Measurements from ENCODE around the gene RAB1A.
"Not testable (repeated sequence)": the region's sequence is repeated elsewhere in the genome, so short reads cannot be mapped to it uniquely, and the experiment has no call there.

Gene RAB1A

DNA sequence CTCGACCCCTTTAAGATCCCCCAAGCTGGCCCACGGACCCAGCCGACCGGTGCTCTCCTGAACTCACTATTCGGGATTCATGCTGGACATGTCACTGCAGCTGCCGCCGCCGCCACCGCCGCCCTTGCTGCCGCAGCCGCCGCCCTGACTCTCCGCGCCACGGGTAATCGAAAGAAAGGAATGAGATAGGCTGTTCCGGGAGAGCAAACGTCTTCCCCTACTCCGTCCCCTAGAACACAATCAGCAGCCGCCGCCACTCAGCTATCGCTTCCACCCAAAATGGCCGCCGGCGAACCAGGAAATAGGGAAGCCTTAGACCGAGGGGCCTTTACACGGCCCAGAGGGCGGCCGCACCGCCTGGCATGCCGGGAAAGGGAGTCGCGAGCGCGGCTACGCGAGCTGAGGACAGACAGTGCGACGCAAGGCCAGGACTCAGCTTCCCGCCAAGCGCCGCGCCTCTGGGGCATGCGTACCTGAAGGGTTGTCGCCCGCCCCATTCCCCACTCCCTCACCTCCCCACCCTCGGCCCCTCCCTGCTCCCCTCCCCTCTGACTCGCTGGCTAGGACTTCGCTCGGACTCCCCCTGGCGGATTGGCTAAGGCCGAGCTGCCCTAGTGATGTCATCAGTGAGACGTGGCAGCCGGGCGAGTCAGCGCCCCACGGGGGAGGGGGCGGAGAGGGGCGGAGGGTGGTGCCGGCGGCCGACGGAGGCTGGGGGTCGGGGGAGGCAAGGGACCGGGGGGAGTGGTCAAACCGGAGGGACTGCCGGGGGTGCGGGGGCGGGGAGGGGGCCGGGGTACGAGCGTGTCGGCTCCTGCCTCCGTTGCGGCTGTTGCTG, at the start of gene RAB1A:
RAB1A (minus strand) TSS at position 281 of the 838 bp plus-strand sequence; CDS start at position 90, 191 bp downstream.
- in situ Hi-C loops (cut with MboI; ENCODE audit: low pct_unique_long_range_greater_than_20kb, low sequenced_read_pairs, unreplicated experiment) = no loop called here
- DNase-seq (ENCODE audit: low spot score) = peak; percentile 98
- TF ChIP-seq, protein P1, sequence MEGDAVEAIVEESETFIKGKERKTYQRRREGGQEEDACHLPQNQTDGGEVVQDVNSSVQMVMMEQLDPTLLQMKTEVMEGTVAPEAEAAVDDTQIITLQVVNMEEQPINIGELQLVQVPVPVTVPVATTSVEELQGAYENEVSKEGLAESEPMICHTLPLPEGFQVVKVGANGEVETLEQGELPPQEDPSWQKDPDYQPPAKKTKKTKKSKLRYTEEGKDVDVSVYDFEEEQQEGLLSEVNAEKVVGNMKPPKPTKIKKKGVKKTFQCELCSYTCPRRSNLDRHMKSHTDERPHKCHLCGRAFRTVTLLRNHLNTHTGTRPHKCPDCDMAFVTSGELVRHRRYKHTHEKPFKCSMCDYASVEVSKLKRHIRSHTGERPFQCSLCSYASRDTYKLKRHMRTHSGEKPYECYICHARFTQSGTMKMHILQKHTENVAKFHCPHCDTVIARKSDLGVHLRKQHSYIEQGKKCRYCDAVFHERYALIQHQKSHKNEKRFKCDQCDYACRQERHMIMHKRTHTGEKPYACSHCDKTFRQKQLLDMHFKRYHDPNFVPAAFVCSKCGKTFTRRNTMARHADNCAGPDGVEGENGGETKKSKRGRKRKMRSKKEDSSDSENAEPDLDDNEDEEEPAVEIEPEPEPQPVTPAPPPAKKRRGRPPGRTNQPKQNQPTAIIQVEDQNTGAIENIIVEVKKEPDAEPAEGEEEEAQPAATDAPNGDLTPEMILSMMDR (IDR thresholded peaks at IDR 0.05; ENCODE audit: extremely low read depth, insufficient read depth, missing control alignments) = peak; percentile 63

DNA sequence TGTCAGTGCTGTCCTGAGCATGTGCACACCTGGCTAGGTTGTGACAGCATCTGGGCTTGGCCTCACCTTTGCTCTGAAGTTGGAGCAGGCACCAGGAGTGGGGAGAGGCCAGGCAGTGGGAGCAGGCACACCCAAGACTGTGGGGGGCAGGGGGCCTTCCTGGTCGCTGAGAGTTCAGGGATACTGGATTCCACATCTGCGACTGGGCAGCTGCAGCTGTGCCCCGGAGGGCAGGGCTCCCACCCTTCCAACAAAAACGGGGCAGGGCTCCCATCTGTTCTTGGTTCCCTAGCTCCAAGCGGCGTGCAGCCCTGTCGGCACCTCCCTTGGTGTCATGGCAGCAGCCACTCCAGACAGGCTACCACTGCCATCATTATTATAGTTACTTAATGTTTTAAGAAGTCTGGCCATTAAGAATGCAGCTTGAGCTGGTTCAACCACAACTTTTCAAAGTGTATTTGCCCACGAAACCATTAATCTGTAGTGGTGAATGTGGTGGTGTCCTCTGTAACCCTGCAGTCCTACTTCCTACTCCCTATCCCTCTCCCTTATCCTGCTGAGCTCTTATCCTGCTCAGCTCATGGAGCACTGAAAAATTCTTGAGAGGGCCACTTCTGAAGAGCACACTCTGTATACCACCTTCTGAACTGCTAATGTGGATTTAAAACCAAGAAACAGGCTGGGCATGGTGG, 48.0 kb upstream of the RAB1A start:
- TF ChIP-seq, protein P1 (IDR thresholded peaks at IDR 0.05; ENCODE audit: extremely low read depth, insufficient read depth, missing control alignments) = no peak
- in situ Hi-C loops (cut with MboI; ENCODE audit: low pct_unique_long_range_greater_than_20kb, low sequenced_read_pairs, unreplicated experiment) = loop anchor here (10.0 kb wide), 1 partner anchor 123 kb away; the partner anchor contains the start of gene CEP68
- DNase-seq (ENCODE audit: low spot score) = no peak

DNA sequence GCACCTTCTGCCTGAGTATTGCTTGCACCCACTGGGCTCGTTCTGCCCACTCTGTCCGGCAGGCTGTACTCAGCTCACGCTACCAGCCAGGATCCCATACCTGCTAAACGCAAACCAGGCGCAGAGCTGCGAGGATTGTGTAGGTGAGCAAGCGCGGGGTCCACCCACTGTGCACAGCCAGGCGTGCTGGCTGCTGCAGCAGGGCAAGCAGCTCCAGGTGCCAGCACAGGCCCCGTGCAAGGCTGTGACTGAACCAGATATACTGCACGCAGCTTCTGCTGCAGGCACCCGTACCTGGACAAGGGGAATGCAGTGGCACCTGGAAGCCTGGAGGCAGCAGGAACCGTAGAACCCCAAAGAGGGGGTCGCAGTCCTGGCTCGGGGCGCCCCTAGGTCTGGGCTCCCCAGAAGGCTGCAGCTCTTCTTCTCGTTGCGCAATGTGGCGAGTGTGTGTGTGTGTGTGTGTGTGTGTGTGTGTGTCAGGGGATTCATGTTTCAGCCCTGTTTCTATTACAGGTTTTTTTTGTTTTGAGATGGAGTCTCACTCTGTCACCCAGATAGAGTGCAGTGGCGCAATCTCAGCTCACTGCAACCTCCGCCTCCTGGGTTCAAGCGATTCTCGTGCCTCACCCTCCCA, 46.1 kb upstream of the RAB1A start:
- DNase-seq (ENCODE audit: low spot score) = no peak
- TF ChIP-seq, protein P1 (IDR thresholded peaks at IDR 0.05; ENCODE audit: extremely low read depth, insufficient read depth, missing control alignments) = no peak
- in situ Hi-C loops (cut with MboI; ENCODE audit: low pct_unique_long_range_greater_than_20kb, low sequenced_read_pairs, unreplicated experiment) = loop anchor here (10.0 kb wide), 1 partner anchor 121 kb away; the partner anchor contains the start of gene CEP68

DNA sequence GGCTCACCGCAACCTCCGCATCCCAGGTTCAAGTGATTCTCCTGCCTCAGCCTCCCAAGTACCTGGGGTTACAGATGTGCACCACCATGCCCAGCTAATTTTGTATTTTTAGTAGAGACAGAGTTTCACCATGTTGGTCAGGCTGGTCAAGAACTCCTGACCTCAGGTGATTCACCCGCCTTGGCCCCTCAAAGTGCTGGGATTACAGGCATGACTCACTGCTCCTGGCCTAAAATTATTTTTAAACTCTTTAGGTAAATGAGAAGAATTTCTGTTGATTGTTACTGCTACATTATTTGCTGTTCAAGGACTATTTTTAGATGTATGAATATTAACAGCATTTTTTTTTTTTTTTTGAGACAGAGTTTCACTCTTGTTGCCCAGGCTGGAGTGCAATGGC, 44.1 kb upstream of the RAB1A start:
- DNase-seq (ENCODE audit: low spot score) = not testable (repeated sequence)
- in situ Hi-C loops (cut with MboI; ENCODE audit: low pct_unique_long_range_greater_than_20kb, low sequenced_read_pairs, unreplicated experiment) = loop anchor here (10.0 kb wide), 1 partner anchor 119 kb away; the partner anchor contains the start of gene CEP68

DNA sequence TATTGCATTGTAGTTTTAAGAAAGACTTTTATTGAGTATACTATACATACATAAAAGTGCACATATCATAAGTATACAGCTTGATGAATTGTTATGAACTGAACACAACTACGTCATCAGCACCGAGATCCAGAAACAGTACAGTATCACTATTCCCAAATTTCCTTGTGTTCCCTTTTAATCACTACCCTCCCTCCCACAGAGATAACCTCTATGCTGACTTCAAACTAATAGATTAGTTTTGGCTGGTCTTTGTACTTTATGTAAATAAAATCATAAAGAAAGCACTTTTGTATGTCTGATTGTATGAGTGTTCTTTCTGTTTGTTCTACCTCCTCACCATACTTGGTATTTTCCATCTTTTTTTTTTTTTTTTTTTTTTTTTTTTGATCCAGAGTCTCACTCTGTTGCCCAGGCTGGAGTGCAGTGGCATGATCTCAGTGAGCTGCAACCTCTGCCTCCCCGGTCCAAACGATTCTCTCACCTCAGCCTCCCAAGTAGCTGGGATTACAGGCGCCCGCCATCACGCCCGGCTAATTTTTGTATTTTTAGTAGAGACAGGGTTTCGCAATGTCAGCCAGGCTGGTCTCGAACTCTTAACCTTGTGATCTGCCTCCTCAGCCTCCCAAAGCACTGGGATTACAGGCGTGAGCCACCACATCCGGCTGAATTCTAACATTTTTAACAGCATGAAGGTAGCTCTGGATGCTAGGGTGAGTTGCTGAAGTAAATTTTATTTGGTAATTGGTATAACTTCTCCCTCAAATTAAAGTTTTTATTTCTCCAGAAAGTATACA, 43.3 kb upstream of the RAB1A start:
- no peak for DNase-seq (ENCODE audit: low spot score)
- in situ Hi-C loops (cut with MboI; ENCODE audit: low pct_unique_long_range_greater_than_20kb, low sequenced_read_pairs, unreplicated experiment) = loop anchor here (10.0 kb wide), 1 partner anchor 118 kb away; the partner anchor contains the start of gene CEP68
- TF ChIP-seq, protein P1 (IDR thresholded peaks at IDR 0.05; ENCODE audit: extremely low read depth, insufficient read depth, missing control alignments) = no peak

DNA sequence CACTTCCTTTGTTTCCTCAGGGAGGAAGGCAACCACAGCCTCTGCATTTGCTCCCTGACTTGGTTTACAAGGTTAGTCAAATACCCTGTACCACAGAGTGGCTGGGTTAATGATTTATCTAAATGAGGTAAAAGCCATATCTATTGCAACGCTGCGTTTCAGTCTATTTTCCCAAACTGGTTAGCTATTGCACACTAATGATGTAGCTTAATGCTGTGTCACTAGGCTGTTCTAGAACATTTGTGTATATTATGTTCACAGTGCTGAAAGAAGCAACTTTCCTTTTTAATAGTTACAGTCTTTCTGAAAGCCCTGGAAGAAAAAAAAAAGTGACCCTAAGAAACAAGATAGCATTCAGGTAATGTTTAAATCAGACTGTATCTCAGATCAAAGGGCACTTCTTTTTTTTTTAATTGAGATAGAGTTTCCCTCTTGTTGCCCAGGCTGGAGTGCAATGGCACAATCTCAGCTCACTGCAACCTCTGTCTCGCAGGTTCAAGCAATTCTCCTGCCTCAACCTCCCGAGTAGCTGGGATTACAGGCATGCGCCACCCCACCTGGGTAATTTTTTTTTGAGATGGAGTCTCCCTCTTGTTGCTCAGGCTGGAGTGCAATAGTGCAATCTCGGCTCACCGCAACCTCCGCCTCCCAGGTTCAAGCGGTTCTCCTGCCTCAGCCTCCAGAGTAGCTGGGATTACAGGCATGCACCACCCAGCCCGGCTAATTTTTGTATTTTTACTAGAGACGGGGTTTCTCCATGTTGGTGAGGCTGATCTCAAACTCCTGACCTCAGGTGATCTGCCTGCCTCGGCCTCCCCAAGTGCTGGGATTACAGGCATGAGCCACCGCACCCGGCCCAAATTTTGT, 40.9 kb upstream of the RAB1A start:
- in situ Hi-C loops (cut with MboI; ENCODE audit: low pct_unique_long_range_greater_than_20kb, low sequenced_read_pairs, unreplicated experiment) = loop anchor here (10.0 kb wide), 1 partner anchor 116 kb away; the partner anchor contains the start of gene CEP68
- not testable (repeated sequence) for DNase-seq (ENCODE audit: low spot score)

All from GM13977 (cell line).